GM19324 (cell line): ENCODE data around the gene CEP85.
"Not testable (repeated sequence)": the region's sequence is repeated elsewhere in the genome, so short reads cannot be mapped to it uniquely, and the experiment has no call there.

Source experiments
- ATAC-seq: cut with Tn5 transposase; IDR thresholded peaks from one replicate; pipeline ENCODE4 v1.9.1; 2021; ENCODE audit warnings: mild to moderate bottlenecking, moderate library complexity; ENCODE audit not compliant: unreplicated experiment, low FRiP score

The CEP85 gene

DNA sequence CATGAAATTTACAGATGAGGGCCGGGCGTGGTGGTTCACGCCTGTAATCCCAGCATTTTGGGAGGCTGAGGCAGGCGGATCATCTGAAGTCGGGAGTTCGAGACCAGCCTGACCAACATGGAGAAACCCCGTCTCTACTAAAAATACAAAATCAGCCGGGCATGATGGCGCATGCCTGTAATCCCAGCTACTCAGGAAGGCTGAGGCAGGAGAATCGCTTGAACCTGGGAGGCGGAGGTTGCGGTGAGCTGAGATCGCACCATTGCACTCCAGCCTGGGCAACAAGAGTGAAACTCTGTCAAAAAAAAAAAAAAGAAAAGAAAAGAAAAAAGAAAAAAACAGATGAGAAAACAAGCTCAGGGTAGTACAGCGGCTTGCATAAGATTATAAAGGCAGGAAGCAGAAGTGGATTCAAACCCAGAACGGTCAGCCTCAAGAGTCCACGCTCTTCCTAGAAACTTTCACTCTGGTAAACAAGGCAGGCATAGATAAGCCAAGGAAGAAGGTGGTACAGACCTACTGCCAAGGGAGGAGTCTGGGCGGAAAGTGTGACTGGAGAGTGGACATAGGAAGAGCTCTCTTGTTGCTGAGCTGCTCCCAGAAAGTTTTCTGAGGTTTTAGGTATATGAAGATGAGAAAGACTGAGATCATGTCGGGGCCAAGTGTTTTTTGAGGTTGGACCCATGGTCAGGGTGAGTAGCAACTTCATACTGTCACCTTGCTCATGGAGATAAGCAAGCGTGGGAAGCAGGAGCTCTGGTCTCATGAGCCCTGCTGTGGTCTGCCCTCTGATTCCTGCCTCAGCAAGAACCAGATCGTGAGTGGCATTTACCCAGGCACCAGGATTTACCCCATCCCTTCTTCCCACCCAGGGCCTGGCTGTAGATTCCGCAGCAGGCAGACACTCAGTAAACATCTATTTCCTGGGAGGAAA is 74.2 kb downstream of the CEP85 start:
- ATAC-seq: not testable (repeated sequence)

DNA sequence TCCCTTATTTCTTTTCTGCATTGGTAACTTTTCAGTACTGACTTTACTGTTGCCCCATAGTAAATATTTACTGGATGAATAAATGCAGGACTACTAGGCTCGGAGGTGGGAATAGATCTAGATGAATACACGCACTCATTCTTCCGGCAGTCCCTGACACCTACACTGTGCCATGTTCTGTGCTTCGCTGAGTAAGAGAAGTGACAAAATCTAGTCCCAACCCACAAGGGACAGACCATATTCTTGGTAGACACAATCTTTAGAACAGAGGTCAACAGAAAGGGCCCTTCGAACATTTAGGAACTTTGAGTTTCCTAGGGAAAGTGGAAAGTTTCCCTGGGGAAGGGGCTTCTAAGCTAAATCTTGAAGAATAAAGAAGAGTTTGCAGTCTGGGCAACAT is 80.5 kb downstream of the CEP85 start:
- no peak for ATAC-seq

DNA sequence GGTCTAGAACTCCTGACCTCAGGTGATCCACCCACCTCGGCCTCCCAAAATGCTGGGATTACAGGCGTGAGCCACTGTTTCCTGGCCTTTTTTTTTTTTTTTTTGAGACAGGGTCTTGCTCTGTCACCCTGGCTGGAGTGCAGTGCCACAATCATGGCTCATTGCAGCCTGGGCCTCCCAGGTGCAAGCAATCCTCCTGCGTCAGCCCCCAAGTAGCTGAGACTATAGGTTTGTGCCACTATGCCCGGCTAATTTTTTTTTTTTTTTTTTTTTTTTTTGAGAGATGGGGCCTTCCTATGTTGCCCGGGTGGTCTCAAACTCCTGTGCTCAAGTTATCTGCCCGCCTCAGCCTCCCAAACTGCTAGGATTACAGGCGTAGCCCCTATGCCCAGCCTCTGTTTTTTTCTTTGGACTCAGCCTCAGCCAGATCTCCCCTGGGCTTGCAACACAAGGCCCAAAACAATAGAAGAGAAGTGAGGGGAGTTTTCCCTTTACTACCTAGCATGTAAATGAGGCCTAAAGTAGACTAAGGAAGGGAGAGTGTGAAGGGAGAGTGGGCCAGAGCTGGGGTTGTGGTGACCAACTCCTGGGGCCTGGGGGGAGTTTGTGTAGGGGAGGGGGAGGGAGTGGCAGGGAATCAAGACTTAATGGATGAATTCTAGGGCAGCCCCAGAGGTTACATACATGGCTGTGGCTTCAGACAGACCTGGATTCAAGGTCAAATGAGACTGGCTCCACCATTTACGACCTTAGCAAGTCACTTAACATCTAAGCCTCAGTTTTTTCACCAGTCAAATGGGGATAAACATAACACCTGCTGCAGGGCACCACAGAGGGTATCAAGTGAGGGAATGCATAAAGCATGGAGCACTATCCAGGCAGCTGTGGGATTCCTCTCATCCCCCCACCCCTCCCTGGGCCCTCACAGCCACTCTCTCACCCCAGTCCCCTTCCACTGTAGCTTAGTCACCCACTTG is 82.2 kb downstream of the CEP85 start:
- no peak for ATAC-seq

DNA sequence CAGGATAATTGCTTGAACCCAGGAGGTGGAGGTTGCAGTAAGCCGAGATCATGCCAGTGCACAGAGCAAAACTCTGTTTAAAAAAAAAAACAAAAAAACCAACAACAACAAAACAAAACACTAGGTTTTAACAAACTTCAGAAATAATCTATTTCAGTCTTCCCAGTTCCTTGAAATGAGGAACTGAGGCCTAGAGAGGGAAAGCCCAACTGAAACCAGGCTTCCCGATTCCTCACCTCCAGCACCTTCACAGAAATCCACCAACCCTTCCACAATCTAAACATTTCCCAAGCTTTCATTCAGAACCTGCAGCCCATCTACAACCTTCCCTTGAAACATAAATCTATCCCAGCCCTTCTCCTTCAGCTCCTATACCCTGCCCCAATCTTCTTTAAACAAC is 83.1 kb downstream of the CEP85 start:
- ATAC-seq: no peak

- no peak for ATAC-seq
Measured at GRCh38 chr1:26317612-26318337, 83.8 kb downstream of the CEP85 start, which contains the start of gene CD52. CD52 (plus strand) TSS chr1:26317958; CDS start chr1:26318018, 60 bp downstream.

DNA sequence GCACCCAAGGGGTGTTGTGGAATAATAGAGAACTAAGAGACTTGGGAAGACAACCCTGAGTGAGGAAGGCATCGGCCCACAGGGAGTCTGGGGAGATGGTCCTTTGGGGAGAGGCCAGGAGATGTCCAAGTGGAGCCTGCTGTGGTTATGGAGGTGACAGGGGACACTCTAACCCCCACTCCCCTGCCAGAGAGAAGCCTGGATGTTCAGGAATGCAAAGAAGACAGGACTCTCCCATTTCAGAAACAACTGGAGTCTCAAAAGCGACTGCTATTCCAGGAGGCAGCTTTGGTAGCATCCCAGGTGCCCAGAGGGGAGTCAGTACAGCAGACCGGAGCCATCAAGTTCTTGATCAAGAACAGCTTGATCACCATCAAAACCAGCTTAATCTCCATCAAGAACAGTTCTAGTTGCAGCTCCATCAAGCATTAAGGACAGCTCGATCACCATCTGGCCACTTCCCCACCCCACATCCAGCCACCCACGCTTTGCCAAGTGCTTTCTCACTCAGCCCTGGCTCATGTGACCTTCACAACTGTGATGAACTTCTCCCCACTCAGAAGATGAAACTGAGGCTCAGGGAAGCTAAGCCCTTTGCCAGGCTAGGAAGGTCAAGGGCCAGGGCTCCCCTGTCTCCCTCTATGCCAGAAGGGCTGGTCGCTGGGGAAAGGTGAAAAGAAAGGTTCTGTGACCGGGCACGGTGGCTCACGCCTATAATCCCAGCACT is 84.5 kb downstream of the CEP85 start:
- ATAC-seq: no peak

- no peak for ATAC-seq
Measured at GRCh38 chr1:26320896-26321295, 86.9 kb downstream of the CEP85 start.

DNA sequence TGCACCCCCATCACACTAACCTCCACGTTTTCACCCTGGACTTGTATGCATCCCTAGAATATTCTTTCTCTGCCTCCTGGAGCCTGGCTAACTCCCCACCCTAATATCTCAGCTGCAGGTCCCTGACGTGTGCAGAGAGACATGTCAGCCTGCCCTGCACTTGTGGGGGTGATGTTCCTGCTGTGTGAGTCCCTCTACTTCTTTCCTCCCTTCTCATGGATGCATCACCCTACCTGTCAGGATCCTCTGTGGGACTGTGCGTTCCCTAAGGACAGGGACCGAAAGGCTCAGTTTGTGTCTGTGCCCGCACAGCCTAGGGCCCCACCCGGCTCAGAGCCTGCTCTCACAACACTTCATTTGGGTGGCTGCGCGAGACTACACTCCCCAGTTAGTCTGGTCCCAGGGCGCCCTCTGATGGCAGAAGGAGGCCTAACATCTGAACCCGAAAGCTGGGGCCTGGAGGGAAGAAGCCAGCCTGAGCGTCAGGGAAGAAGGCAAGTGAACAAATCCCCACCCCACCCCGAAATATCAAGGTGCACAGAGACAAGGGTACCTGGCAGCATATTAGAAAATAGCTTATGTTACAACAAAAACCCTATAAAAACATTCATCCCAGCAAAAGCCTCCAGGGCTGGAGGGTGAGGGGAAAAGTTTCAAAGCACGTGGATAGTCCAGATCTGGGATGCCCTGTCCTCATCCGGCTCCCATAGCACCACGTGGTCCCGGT is 87.5 kb downstream of the CEP85 start:
- ATAC-seq: no peak

GRCh38 chr1:26322042-26322331 is 88.0 kb downstream of the CEP85 start:
- no peak for ATAC-seq

GRCh38 chr1:26323382-26323781 is 89.4 kb downstream of the CEP85 start:
- ATAC-seq: no peak

GRCh38 chr1:26324550-26324949 is 90.5 kb downstream of the CEP85 start:
- no peak for ATAC-seq

GRCh38 chr1:26327956-26328362 is 94.0 kb downstream of the CEP85 start:
- no peak for ATAC-seq
